OCI-LY7 (cell line): ENCODE measurements around the gene KIAA1217. TPM values are rescaled to one million over a fixed set of nuclear protein-coding genes. Genes with fewer than 3 reads are reported as not detected.

ENCODE experiments used
- BruUV-seq: library from RNA; stranded (reverse); fragments of 400-500 nt; replicated peaks from 2 replicates; lab custom pipeline; 2021; lab: Mats Ljungman, UMichigan
- CTCF ChIA-PET: fragments of 300-600 bp; sonication (Branson Sonifier 250); formaldehyde crosslinking; loops from one replicate; lab custom pipeline; 2022; ENCODE audit warnings: antibody characterized with exemption; ENCODE audit not compliant: unreplicated experiment; lab: Charles Lee
- POLR2A ChIA-PET: fragments of 300-600 bp; sonication (Branson Sonifier 250); formaldehyde crosslinking; loops from one replicate; lab custom pipeline; 2022; ENCODE audit warnings: antibody characterized with exemption; lab: Charles Lee
- DNase-seq: peaks from one replicate; pipeline ENCODE4 v3.0.0-alpha.2; 2015; ENCODE audit warnings: low spot score
- H2AFZ ChIP-seq: fragments of 200-600 bp; sonication (generic), shearing (Covaris generic); 2 replicates; pipeline ENCODE4 v1.6.1; 2014; ENCODE audit warnings: mild to moderate bottlenecking, antibody characterized with exemption, low read length, moderate library complexity
- H3K27ac ChIP-seq: fragments of 200-600 bp; sonication (generic); 2 replicates; pipeline ENCODE4 v1.5.1; 2014; ENCODE audit warnings: mixed run types, low read depth, mild to moderate bottlenecking, moderate library complexity, low read length, inconsistent platforms; ENCODE audit not compliant: poor library complexity, severe bottlenecking
- H3K36me3 ChIP-seq: fragments of 200-600 bp; sonication (generic); 2 replicates; pipeline ENCODE4 v1.6.1; 2014; ENCODE audit warnings: mild to moderate bottlenecking, antibody characterized with exemption, low read length, moderate library complexity, mixed read lengths; ENCODE audit not compliant: insufficient read depth
- H3K4me1 ChIP-seq: fragments of 200-600 bp; sonication (generic); 2 replicates; pipeline ENCODE4 v1.5.1; 2014; ENCODE audit warnings: mild to moderate bottlenecking, low read length; ENCODE audit not compliant: insufficient read depth, poor library complexity, severe bottlenecking
- H3K4me2 ChIP-seq: fragments of 200-600 bp; sonication (generic); 2 replicates; pipeline ENCODE4 v1.6.1; 2014; ENCODE audit warnings: mild to moderate bottlenecking, low read length
- H3K4me3 ChIP-seq: fragments of 200-600 bp; sonication (generic); 2 replicates; pipeline ENCODE4 v1.5.1; 2014; ENCODE audit warnings: mild to moderate bottlenecking, low read depth, low read length; ENCODE audit not compliant: poor library complexity, severe bottlenecking
- H3K79me2 ChIP-seq: fragments of 200-600 bp; sonication (generic); 2 replicates; pipeline ENCODE4 v1.6.1; 2016; ENCODE audit warnings: low read depth, mild to moderate bottlenecking, low read length, moderate library complexity, mixed read lengths; ENCODE audit not compliant: insufficient read depth
- H3K9me2 ChIP-seq: fragments of 200-600 bp; sonication (generic); 2 replicates; pipeline ENCODE4 v1.6.1; 2016; ENCODE audit warnings: mild to moderate bottlenecking, low read length, mixed read lengths; ENCODE audit not compliant: insufficient read depth
- H3K9me3 ChIP-seq: fragments of 200-600 bp; sonication (generic); 2 replicates; pipeline ENCODE4 v1.6.1; 2014; ENCODE audit warnings: mild to moderate bottlenecking, mixed run types, low read length, mixed read lengths
- H4K20me1 ChIP-seq: fragments of 200-600 bp; sonication (generic); 2 replicates; pipeline ENCODE4 v1.6.1; 2014; ENCODE audit warnings: mild to moderate bottlenecking, antibody characterized with exemption, low read length, moderate library complexity, mixed read lengths; ENCODE audit not compliant: insufficient read depth
- CTCF ChIP-seq: fragments of 200-600 bp; sonication (generic); conservative IDR thresholded peaks from 2 replicates; pipeline ENCODE4 v1.5.1; 2014; ENCODE audit warnings: mild to moderate bottlenecking, antibody characterized with exemption, low read length, moderate library complexity, mixed read lengths
- EZH2phosphoT487 ChIP-seq: fragments of 200-600 bp; sonication (generic); IDR thresholded peaks from 2 replicates; pipeline ENCODE4 v1.6.1; 2018; ENCODE audit warnings: low read depth, borderline replicate concordance, mild to moderate bottlenecking, mixed run types, antibody characterized with exemption, low read length, moderate library complexity, mixed read lengths
- intact Hi-C: fragments of 100-400 bp; cut with micrococcal nuclease; formaldehyde crosslinking; loops from one replicate; pipeline ENCODE4 v1.10.0; 2022; ENCODE audit not compliant: unreplicated experiment
- total RNA-seq, 2 experiments: library from RNA; depleted of rRNA in 1 of 2; stranded (reverse); fragments of >200 nt in 1 of 2; shearing (Covaris generic) in 1 of 2; gene quantifications; 2 replicates each; pipeline ENCODE4 v1.2.3, GENCODE V29; 2014 to 2022

Gene KIAA1217
- total RNA-seq, 2 experiments from 2014 or later = not detected

GRCh38 chr10:24351961-24352360 lies 143.0 kb downstream of the KIAA1217 start:
- Histone ChIP-seq H3K27ac (no peak overlapping the region), H2AFZ (no peak overlapping the region), H3K79me2 (no peaks in the 10 kb centered on the region), H3K4me1 (no peaks in the 10 kb centered on the region), H3K9me3 (no peaks in the 10 kb centered on the region), H4K20me1 (no peaks in the 10 kb centered on the region), H3K36me3 (no peaks in the 10 kb centered on the region), H3K9me2 (no peaks in the 10 kb centered on the region), H3K4me2 (no peak overlapping the region), H3K4me3 (no peak overlapping the region)
- ChIA-PET POLR2A (no interaction called here), CTCF (no interaction called here)
- DNase-seq = no peak
- BruUV-seq = no TSS peak
- intact Hi-C loops = no loop called here
- no peak for TF ChIP-seq CTCF

DNA sequence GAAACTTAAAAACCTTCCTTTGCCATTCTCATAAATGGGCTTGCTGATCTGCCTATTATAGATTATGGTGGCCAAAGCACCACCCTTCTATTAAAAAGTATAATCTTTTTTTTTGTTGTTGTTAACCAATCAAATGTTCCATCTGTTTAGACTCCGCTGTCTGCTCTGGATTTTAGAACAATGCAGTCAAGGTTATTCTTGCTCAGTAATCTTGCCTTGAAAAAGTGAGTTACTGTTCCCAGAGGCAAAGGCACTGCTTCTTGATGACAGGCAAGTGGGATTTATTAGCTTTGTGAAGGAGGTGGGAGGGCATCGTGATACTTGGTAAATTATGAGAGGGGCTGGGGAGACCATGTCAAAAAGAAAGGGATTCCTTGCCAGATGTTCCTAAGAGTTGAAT lies 143.5 kb downstream of the KIAA1217 start:
- POLR2A ChIA-PET = interaction anchor here (0.8 kb wide), 1 partner anchor 109 kb away, joined by 3 read pairs; no protein-coding TSS in a partner anchor
- H3K27ac ChIP-seq = no peak overlapping the region
- CTCF ChIA-PET = no interaction called here
- no peaks in the 10 kb centered on the region for H3K9me3 ChIP-seq
- intact Hi-C loops = no loop called here
- H3K4me3 ChIP-seq = no peak overlapping the region
- no peaks in the 10 kb centered on the region for H3K79me2 ChIP-seq
- no peaks in the 10 kb centered on the region for H3K36me3 ChIP-seq
- H3K9me2 ChIP-seq = no peaks in the 10 kb centered on the region
- no peak for DNase-seq
- H3K4me2 ChIP-seq = no peak overlapping the region
- TF ChIP-seq CTCF = no peak
- no peak for TF ChIP-seq EZH2phosphoT487
- no peak overlapping the region for H2AFZ ChIP-seq
- H3K4me1 ChIP-seq = no peaks in the 10 kb centered on the region
- no TSS peak for BruUV-seq
- H4K20me1 ChIP-seq = no peaks in the 10 kb centered on the region

DNA sequence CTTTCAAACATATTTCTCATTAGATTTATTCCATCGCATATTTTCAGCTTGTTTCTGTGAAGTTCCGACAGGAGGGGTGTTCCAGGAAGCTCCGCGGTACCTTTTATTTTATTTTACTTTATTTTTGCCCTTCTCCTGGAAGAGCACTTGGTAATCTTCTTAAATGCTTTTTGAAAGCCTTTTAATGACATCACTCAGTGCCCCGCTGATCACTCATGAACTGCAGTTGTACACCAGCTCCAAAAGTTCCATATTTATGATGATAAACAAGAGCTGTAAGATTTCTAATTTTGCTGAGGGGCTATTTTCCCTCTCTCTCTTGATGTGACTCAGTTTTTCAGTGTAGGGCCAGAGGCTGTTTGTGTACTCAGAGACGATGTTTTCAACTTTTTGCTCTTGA lies 144.4 kb downstream of the KIAA1217 start:
- intact Hi-C loops = no loop called here
- H3K4me2 ChIP-seq = no peak overlapping the region
- H3K9me2 ChIP-seq = no peaks in the 10 kb centered on the region
- no peaks in the 10 kb centered on the region for H4K20me1 ChIP-seq
- H3K4me3 ChIP-seq = no peak overlapping the region
- no peaks in the 10 kb centered on the region for H3K79me2 ChIP-seq
- H3K9me3 ChIP-seq = no peaks in the 10 kb centered on the region
- POLR2A ChIA-PET = no interaction called here
- no peak overlapping the region for H3K27ac ChIP-seq
- TF ChIP-seq EZH2phosphoT487 = no peak
- no peak for TF ChIP-seq CTCF
- no peaks in the 10 kb centered on the region for H3K4me1 ChIP-seq
- no TSS peak for BruUV-seq
- H3K36me3 ChIP-seq = no peaks in the 10 kb centered on the region
- DNase-seq = no peak
- CTCF ChIA-PET = no interaction called here
- H2AFZ ChIP-seq = no peak overlapping the region
